ENCODE data around the gene ZFP36L1.
A peak's percentile ranks its signal among the peaks of the same experiment; 100 is the strongest.

GRCh38 chr14:68748260-68748659 lies 44.6 kb downstream of the ZFP36L1 start:
- peak in 1 of 3 experiments; percentile 18; a peak in 2 of 6 replicates for TF ChIP-seq CTCF (IDR thresholded peaks at IDR 0.05 in 2 of 3, conservative IDR thresholded peaks at IDR 0.05 in 1 of 3; ENCODE audit: insufficient read depth in 2 of 3, low read depth in 1 of 3, low read length in 3 of 3)
- TF ChIP-seq ZNF121 (CRISPR knock-in tag; conservative IDR thresholded peaks at IDR 0.05), result no peak
- no peak for TF ChIP-seq NFYB (IDR thresholded peaks at IDR 0.05; ENCODE audit: extremely low read depth, insufficient read length)
- TF ChIP-seq ZBTB11 (CRISPR knock-in tag; IDR thresholded peaks at IDR 0.05), result no peak
